GM18907 (cell line): ENCODE results near the gene LRRIQ1.

ENCODE experiments used
- ATAC-seq: cut with Tn5 transposase; IDR thresholded peaks from one replicate; pipeline ENCODE4 v1.9.1; 2021; ENCODE audit warnings: mild to moderate bottlenecking, moderate library complexity; ENCODE audit not compliant: unreplicated experiment

LRRIQ1 gene

DNA sequence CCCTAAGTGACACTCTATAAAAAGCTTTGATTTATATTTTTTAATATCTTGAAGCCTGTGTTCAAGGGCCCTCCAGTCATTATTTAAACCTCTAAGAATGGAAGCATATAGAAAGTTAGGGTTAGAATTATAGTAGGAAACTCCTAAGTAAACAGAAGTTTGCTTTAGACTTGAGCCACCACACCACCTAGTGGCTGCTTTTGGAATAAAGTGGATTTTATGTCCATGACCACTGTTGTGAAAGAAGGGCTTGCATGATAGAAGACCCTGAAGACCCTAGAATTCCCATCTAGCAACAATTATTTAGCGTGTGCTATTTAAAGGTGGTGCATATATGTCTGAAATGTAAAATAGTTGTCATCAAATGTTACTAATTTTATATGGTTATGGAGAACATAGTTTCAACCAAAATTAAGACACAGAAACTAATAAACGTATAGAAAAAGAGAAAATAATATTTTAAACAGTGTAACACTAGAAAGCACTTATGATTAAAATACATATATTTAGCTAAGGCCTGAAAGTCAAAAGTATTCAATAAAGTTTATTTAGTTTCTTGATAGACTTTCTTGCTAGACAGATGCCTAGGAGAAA lies 21.3 kb downstream of the LRRIQ1 start:
- ATAC-seq: peak; percentile 74

DNA sequence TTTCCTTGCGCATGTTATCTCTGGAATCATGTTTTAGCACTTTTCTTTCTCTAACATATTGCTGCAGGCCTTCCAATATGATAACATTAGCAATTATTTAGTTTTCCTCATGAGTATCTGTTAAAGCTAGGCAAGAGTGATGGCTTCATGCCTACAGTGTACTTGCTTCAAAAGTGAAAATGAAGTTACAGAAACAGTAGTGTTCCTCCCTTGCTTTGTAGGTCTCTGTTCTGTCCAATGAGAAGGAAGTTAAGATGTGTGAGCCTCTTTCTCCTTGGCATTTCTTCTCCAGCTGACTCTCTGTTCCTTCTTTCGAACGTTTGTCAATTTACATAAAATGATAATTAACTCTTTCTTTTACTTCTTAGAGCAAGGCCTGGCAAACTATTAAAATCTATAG lies 22.2 kb downstream of the LRRIQ1 start:
- no peak for ATAC-seq

- no peak for ATAC-seq
These were observed 23.4 kb downstream of the LRRIQ1 start for GRCh38 chr12:85059594-85059993.

DNA sequence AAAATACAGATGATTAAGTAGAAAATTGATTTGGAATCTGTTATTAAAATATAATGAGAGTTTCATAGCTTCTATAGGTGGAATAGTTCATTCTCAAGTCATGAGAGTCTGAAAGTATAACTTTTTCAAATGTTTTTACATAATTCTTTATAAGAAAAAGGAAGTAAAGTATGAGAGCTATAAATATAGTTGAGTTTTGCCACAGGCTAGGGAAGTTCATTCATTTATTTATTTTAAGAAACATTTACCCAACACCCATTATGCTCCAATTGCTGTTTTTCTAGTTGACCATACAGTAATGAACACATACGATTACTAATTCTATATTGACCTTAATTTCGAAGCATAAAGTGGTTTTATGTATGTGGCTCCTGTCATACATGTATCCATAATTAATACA lies 24.8 kb downstream of the LRRIQ1 start:
- no peak for ATAC-seq

- no peak for ATAC-seq
These were observed 29.8 kb downstream of the LRRIQ1 start for GRCh38 chr12:85065837-85066482.

DNA sequence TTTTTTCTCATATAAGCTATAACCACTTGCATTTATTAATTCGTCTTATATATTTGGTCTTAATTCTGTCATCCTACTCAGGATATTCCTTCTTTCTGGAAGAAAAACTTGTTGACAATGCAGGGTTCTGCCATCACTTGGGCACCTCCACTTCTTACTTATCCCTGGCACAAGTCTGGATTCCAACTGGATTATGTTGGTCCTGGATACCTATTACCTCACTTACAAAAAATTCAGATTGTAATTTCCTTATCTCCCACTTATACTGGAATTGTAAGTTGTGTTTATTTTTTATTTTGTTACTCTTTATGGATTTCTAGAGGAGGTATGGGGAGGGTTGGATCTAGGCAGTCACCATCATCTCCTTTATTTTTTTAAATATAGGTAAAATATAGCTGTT lies 36.7 kb downstream of the LRRIQ1 start:
- ATAC-seq: no peak

DNA sequence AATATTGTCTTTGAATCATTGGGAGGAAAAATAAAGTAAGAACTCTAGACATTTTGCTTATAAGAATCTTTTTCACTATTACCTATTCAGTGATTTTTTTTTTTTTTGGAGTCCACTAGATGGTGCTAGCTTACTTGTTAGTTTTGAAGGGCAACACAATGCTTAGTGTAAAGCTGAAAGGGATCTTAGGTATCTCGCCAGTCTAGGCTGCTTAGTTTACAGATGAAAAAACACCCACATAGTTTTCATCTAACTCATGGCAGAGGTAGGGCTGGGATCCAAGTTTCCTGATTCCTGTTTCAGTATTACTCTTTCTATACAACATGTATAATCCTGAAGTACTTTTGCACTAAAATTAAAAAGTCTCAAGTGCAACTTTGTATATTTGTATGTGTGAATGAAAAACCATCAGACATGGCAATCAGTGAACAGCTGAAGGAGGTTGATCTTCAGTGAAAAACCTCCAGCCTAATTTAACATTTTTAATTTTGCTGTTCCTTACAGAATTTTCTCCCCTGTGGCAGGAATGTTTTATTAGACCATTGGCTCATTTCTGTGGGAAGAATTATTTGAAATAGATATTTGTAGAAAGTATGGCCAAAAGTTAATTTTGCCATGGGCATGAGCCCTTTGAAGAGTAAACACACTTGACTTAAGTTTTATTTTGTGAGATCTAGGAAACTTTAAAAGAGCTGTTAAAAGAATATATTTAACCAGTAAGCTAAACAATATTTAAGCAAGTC lies 40.7 kb downstream of the LRRIQ1 start:
- ATAC-seq: peak; percentile 92

DNA sequence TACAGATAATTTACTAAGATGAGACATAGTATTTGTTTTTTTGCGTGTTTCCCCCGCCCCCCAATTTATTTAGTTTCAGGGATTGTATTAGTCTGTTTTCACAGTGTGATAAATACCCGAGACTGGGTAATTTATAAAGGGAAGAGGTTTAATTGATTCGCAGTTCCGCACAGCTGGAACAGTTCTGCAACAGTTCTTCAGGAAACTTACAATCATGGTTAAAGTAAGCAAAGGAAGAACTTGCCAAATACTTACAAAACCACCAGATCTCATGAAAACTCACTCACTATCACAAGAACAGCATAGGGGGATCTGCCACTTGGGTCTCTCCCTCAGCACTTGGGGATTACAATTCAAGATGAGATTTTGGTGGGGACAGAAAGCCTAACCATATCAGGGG lies 48.9 kb downstream of the LRRIQ1 start:
- ATAC-seq: no peak

GRCh38 chr12:85089792-85090191 lies 53.6 kb downstream of the LRRIQ1 start:
- no peak for ATAC-seq

DNA sequence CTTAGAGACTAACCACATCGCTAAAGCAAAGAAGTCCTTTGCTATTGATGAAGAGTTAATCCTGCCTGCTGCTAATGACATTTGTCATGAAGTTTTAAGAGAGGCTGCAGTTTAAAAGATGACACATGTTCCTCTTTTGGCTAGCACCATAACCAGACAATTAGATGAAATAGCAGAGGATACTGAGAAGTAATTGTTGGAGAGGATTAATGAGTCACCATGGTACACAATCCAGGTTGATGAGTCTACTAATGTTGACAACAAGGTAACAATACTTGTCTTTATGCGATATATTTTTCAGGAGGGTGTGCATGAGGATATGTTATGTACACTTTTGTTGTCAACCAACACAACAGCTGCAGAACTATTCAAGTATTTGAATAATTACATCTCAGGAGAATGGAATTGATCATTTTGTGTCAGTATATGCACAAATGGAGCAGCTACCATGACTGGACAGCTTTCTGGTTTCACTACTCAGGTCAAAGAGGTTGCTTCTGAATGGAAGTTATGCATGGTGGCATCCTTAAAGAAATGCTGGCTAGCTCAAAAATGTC lies 56.7 kb downstream of the LRRIQ1 start:
- no peak for ATAC-seq

DNA sequence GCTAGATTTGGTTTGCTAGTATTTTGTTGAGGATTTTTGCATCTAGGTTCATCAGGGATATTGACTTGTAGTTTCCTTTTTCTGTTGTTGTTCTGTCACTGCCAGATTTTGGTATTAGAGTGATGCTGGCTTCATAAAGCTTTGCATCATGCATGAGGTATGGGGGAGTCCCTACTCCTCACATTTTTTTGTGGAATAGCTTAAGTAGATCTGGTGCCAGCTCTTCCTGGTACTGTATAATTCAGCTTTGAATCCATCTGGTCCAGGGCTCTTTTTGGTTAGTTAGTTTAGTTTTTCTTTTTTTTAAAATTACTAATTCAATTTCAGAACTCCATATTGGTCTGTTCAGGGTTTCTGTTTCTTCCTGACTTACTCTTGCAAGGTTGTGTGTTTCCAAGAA lies 59.4 kb downstream of the LRRIQ1 start:
- no peak for ATAC-seq

GRCh38 chr12:85130646-85131045 lies 94.5 kb downstream of the LRRIQ1 start:
- ATAC-seq: no peak

DNA sequence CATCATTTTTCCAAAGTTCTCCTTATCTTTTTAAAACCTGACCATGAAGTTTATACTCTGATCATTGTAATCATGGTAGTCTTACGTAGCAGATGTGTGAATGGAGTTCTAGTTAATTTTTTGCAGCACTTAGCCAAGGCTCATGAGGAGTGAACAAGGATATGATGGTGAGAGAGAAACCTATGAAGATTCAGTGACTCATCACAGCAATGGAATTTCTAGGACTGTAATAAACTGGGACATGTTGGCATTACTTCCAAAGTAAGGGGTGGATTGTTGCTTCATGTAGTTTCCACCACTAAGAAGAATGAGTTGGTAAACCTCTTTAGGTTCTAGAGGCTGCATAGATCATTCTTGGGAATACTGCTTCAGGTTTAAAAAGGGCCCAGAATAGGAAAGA lies 102.7 kb downstream of the LRRIQ1 start:
- no peak for ATAC-seq

- ATAC-seq: no peak
These were observed 111.2 kb downstream of the LRRIQ1 start for GRCh38 chr12:85147331-85147730.

GRCh38 chr12:85152311-85152729 lies 116.2 kb downstream of the LRRIQ1 start:
- ATAC-seq: no peak

- ATAC-seq: no peak
These were observed 119.6 kb downstream of the LRRIQ1 start for GRCh38 chr12:85155791-85156190.

DNA sequence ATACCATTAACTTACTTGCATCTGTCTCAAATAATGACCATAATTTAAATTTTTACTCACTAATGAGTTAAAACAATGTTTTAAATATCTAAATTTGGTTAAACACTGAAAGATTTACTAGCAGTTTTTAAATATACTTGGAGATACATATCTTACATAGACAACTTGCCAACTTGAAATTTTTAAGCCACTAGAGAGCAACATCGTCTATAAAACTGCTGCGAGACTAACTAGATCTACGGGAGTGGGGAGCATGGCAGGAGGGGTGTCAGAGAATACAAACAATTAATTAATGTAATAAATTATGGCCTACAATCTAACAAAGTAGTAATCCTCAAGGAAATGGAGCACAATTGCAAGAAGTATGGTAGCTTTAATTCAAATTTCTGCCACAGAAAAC lies 120.4 kb downstream of the LRRIQ1 start:
- ATAC-seq: no peak

DNA sequence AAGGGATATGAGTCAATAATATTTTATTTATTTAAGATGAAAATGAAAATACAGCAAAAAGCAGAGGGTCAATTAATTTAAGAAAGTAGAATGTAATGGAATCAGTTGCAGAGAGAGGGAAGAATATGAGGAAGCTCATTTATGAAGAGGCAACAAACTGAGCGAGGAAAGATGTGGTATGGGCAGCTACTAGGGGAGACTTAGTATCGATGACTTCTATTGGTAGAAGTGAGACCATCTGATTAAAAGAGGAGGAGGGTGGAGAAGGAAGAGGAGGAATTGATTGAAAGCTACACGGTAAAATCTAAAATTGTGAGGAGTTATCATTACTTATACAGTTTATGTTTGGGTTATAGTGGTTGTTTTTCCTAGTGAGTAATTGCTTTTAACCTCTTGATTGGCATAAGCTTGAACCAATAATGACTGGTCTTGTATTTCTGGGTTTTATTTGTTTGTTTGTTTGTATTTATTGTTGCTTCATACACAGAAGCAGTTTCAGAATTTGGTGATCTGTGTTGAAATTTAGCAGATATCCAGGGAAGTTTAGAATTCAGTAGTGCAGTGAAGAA lies 121.0 kb downstream of the LRRIQ1 start:
- ATAC-seq: no peak

- ATAC-seq: no peak
These were observed 127.7 kb downstream of the LRRIQ1 start for GRCh38 chr12:85163752-85164321.

DNA sequence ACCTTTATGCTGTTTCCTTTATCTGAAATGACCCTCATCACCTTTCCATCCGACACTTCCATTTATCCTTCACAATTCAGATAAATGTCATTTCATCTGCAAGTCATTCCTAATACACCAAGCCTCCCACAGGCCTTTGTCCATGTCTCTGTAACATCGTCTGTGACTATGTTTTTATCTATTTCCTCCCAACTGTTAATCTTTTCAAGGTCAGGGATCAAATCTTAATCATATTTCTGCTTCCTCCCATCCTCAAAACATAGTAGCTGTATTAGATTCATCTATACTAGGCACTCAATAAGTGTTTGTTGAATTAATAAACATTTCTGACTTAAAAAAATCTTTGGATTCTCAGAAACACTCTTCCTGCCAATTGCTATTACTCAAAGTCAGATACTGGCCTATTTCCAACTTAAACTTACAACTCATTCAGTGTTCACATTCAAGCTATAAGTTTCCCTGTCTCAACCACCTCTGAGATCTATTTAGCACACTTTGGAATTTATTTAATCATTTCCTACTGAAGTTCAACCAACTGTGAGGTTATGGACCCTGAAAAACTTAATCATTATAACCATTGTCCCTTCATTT lies 143.6 kb downstream of the LRRIQ1 start:
- ATAC-seq: no peak

GRCh38 chr12:85182699-85183098 lies 146.5 kb downstream of the LRRIQ1 start:
- no peak for ATAC-seq
